ENCODE data around the gene SHD. TPM values are rescaled to one million over a fixed set of nuclear protein-coding genes. Genes with fewer than 3 reads are reported as not detected.
A peak's percentile ranks its signal among the peaks of the same experiment; 100 is the strongest.

Gene SHD
- total and polyA plus RNA-seq, 9 of the 15 experiments (the other 6 are each of a cell fraction or from before 2014, with no cell fraction given) = 0.05 to 0.62 (median 0.15) TPM; not detected in 5

DNA sequence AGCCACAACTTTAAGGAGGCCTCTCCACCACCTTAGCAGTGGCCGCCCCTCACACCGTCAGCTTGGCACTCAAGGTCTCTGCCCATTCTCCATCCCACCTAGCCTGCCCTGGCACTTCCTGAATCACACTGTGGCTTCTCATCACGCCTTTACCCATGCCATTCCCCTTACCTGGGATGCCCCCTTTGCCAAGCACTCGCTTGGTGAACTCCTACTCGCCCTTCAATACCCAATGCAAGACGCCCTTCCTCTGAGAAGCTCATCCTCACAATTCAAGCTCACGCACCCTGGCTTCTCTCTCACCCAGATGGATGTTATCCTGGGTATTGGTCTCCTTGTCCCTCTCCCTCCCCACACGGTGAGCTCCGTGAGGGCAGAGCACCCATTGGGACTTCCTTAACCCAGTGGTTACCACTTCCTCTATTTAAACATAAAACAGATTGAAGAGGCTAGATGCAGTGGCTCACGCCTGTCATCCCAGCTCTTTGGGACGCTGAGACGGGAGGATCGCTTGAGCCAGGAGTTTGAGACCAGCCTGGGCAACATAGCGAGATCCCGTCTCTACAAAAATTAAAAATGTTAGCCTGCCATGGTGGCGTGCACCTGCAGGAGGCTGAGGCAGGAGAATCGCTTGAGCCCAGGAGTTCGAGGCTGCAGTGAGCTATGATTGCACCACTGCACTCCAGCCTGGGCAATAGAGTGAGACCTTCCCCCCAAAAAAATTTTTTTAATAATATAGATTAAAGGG lies 12.6 kb upstream of the SHD start:
- Histone ChIP-seq H3K4me3 (no peak overlapping the region), H3K9me3 (replicated peaks; ENCODE audit: control insufficient read depth, insufficient read depth, low read depth, low read length) (no peaks in the 10 kb centered on the region), H3K9ac (ENCODE audit: insufficient read depth in 1 of 2, low read depth in 2 of 2, low read length in 2 of 2) (no peak overlapping the region), H3K9me1 (ENCODE audit: control insufficient read depth, insufficient read depth, low read length) (peaks cover 3% of the 10 kb centered on the region), H3K36me3 (ENCODE audit: control insufficient read depth, insufficient read depth, low read length) (peaks cover 38% of the 10 kb centered on the region; the same call in 2 of the 3 replicates), H2AFZ (ENCODE audit: low read depth, low read length) (no peak overlapping the region), H4K20me1 (replicated peaks; ENCODE audit: control insufficient read depth, insufficient read depth, low read length) (no peaks in the 10 kb centered on the region; the same call in 1 of the 2 replicates), H3K4me1 (replicated peaks in 1 of 2; ENCODE audit: control insufficient read depth in 2 of 2, insufficient read depth in 2 of 2, low read length in 2 of 2) (peaks cover 0 to 13% of the 10 kb centered on the region in 2 experiments; a peak in 2 of 5 replicates), H3K4me2 (ENCODE audit: insufficient read depth, low read length) (no peak overlapping the region), H3K27ac (ENCODE audit: extremely low read depth, low read depth, low read length) (no peak overlapping the region), H3K27me3 (ENCODE audit: control insufficient read depth in 2 of 2, insufficient read depth in 2 of 2, low read length in 2 of 2) (no peaks in the 10 kb centered on the region), H3K79me2 (ENCODE audit: control insufficient read depth, insufficient read depth, low read length) (no peaks in the 10 kb centered on the region)
- POLR2A ChIA-PET = interaction anchor here (0.6 to 1.2 kb wide), 12 partner anchors 10 to 136 kb away, joined by 3 to 8 read pairs (median 4); partner anchors contain the start of genes CHAF1A, MPND and YJU2
- no peak for TF ChIP-seq SRSF1 (IDR thresholded peaks at IDR 0.05; ENCODE audit: low read depth, low read length)
- DNase-seq (ENCODE audit: extremely low read depth in 1 of 4, low spot score in 3 of 4) (peak in 1 of 4 experiments; percentile 2), FAIRE-seq (no peak), ATAC-seq (no peak)
- intact Hi-C loops (cut with micrococcal nuclease) (loop anchor here (2.0 kb wide), 2 partner anchors 86 to 134 kb away; partner anchors contain the start of gene SH3GL1), in situ Hi-C loops (cut with MboI) (no loop called here)
- 71% methylated on average over 14 of the region's 18 CpGs for WGBS (ENCODE audit: insufficient coverage, low coverage, missing lambda C conversion rate)
- BruUV-seq (replicated peaks) = no TSS peak
- CTCF ChIA-PET (ENCODE audit: low intra/inter-chr PET ratio) = interaction anchor here (0.6 to 3.8 kb wide), 6 partner anchors 76 to 262 kb away, joined by 3 to 49 read pairs (median 8); partner anchors contain the start of genes MPND and SH3GL1
